ENCODE data around the gene ST7L.

GRCh38 chr1:112524251-112524650 lies 94.7 kb downstream of the ST7L start:
- TF ChIP-seq, protein P1, sequence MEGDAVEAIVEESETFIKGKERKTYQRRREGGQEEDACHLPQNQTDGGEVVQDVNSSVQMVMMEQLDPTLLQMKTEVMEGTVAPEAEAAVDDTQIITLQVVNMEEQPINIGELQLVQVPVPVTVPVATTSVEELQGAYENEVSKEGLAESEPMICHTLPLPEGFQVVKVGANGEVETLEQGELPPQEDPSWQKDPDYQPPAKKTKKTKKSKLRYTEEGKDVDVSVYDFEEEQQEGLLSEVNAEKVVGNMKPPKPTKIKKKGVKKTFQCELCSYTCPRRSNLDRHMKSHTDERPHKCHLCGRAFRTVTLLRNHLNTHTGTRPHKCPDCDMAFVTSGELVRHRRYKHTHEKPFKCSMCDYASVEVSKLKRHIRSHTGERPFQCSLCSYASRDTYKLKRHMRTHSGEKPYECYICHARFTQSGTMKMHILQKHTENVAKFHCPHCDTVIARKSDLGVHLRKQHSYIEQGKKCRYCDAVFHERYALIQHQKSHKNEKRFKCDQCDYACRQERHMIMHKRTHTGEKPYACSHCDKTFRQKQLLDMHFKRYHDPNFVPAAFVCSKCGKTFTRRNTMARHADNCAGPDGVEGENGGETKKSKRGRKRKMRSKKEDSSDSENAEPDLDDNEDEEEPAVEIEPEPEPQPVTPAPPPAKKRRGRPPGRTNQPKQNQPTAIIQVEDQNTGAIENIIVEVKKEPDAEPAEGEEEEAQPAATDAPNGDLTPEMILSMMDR (IDR thresholded peaks at IDR 0.05), result no peak
- TF ChIP-seq POLR2A (IDR thresholded peaks at IDR 0.05; ENCODE audit: low read length) (no peak), RAD21 (conservative IDR thresholded peaks at IDR 0.05 in 1 of 2, IDR thresholded peaks at IDR 0.05 in 1 of 2) (no peak), BHLHE40 (IDR thresholded peaks at IDR 0.05; ENCODE audit: low read depth, low read length) (no peak), JUNB (IDR thresholded peaks at IDR 0.05) (no peak), REST (IDR thresholded peaks at IDR 0.05) (no peak), POLR2AphosphoS2 (conservative IDR thresholded peaks at IDR 0.05; ENCODE audit: low read length) (no peak), EHMT2 (IDR thresholded peaks at IDR 0.05; ENCODE audit: low read depth) (no peak), EP300 (IDR thresholded peaks at IDR 0.05) (no peak), HMGXB4 (CRISPR knock-in tag; IDR thresholded peaks at IDR 0.05; ENCODE audit: borderline replicate concordance) (no peak), E2F6 (IDR thresholded peaks at IDR 0.05; ENCODE audit: borderline replicate concordance, low read depth) (no peak), CHD2 (IDR thresholded peaks at IDR 0.05; ENCODE audit: low read length, partially characterized antibody) (no peak), PBX3 (IDR thresholded peaks at IDR 0.05) (no peak)
- TF ChIP-seq, protein P2, sequence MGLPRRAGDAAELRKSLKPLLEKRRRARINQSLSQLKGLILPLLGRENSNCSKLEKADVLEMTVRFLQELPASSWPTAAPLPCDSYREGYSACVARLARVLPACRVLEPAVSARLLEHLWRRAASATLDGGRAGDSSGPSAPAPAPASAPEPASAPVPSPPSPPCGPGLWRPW (IDR thresholded peaks at IDR 0.05), result no peak
